WTC11 (cell line): ENCODE results near the gene REEP6.

ENCODE experiments used
- ATF1 ChIP-seq: sonication (generic); formaldehyde crosslinking; IDR thresholded peaks from 2 replicates; pipeline ENCODE4 v1.8.1; 2023; ENCODE audit warnings: mild to moderate bottlenecking, moderate library complexity, missing genetic modification reagents
- ELF4 ChIP-seq: sonication (generic); formaldehyde crosslinking; IDR thresholded peaks from 2 replicates; pipeline ENCODE4 v1.8.1; 2022; ENCODE audit warnings: low read depth, mild to moderate bottlenecking, moderate library complexity, missing genetic modification reagents
- MAX ChIP-seq: sonication (generic); formaldehyde crosslinking; IDR thresholded peaks from 2 replicates; pipeline ENCODE4 v1.8.0; 2022; ENCODE audit warnings: mild to moderate bottlenecking, missing genetic modification reagents
- NR1H2 ChIP-seq: sonication (generic); formaldehyde crosslinking; IDR thresholded peaks from 2 replicates; pipeline ENCODE4 v1.9.0; 2021; ENCODE audit warnings: mild to moderate bottlenecking, moderate library complexity, missing genetic modification reagents
- SP1 ChIP-seq: sonication (generic); formaldehyde crosslinking; conservative IDR thresholded peaks from 2 replicates; pipeline ENCODE4 v1.8.1; 2022; ENCODE audit warnings: missing genetic modification reagents
- ZNF219 ChIP-seq: sonication (generic); formaldehyde crosslinking; IDR thresholded peaks from 2 replicates; pipeline ENCODE4 v1.8.0; 2023; ENCODE audit warnings: missing genetic modification reagents, mild to moderate bottlenecking, borderline replicate concordance
- TF ChIP-seq, protein P1 (sequence below): fragments of 200-600 bp; IDR thresholded peaks from 2 replicates; pipeline ENCODE4 v1.8.0; 2022; ENCODE audit warnings: antibody characterized with exemption
- TF ChIP-seq, protein P2 (sequence below): sonication (generic); formaldehyde crosslinking; IDR thresholded peaks from 2 replicates; pipeline ENCODE4 v1.8.1; 2023; ENCODE audit warnings: mild to moderate bottlenecking, missing genetic modification reagents, moderate library complexity

DNA sequence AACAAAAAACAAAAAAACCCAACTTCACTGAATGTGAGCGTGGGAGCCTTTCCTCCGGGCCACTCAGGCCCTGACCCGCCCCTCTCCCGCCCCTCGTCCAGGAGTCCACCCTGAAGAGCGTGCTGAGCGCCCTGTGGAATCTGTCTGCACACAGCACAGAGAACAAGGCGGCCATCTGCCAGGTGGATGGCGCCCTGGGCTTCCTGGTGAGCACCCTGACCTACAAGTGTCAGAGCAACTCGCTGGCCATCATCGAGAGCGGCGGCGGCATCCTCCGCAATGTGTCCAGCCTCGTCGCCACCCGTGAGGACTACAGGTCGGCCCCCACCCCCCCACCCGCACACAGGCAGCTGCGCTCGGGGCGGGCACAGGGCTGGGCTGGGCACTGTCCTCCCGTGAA, 29.1 kb upstream of the REEP6 start:
- TF ChIP-seq MAX (CRISPR knock-in tag) (no peak), ATF1 (CRISPR knock-in tag) (no peak), SP1 (CRISPR knock-in tag) (no peak), ZNF219 (CRISPR knock-in tag) (no peak), NR1H2 (no peak), ELF4 (no peak)
- TF ChIP-seq, protein P1, sequence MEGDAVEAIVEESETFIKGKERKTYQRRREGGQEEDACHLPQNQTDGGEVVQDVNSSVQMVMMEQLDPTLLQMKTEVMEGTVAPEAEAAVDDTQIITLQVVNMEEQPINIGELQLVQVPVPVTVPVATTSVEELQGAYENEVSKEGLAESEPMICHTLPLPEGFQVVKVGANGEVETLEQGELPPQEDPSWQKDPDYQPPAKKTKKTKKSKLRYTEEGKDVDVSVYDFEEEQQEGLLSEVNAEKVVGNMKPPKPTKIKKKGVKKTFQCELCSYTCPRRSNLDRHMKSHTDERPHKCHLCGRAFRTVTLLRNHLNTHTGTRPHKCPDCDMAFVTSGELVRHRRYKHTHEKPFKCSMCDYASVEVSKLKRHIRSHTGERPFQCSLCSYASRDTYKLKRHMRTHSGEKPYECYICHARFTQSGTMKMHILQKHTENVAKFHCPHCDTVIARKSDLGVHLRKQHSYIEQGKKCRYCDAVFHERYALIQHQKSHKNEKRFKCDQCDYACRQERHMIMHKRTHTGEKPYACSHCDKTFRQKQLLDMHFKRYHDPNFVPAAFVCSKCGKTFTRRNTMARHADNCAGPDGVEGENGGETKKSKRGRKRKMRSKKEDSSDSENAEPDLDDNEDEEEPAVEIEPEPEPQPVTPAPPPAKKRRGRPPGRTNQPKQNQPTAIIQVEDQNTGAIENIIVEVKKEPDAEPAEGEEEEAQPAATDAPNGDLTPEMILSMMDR: no peak
- TF ChIP-seq, protein P2, sequence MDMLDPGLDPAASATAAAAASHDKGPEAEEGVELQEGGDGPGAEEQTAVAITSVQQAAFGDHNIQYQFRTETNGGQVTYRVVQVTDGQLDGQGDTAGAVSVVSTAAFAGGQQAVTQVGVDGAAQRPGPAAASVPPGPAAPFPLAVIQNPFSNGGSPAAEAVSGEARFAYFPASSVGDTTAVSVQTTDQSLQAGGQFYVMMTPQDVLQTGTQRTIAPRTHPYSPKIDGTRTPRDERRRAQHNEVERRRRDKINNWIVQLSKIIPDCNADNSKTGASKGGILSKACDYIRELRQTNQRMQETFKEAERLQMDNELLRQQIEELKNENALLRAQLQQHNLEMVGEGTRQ (CRISPR knock-in tag): no peak
